ENCODE measurements around the gene AMBRA1. TPM values are rescaled to one million over a fixed set of nuclear protein-coding genes. Genes with fewer than 3 reads are reported as not detected.

Gene AMBRA1
- total RNA-seq, 1 donor from 2014 or later: 29.4 TPM

DNA sequence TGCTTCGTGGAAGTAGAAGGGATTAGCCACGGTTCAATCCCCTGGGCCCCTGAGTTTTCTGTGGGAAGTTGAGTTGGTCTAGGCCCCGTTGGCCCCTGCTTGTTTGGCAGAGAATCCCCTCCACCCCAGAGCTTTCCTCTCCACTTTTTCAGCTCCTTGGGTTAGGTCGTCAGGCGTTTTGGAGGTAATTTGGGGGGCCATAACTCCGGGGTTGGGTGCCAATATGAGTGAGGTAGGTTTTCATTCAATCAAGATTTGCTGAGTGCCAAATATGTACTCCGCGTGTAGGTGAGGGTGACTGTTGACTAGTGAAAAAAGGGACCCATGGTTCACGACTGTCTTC lies 24.1 kb upstream of the AMBRA1 start:
- peaks cover 18% of the 10 kb centered on the region for H3K4me1 ChIP-seq (ENCODE audit: insufficient read depth, low read length)
- H3K4me3 ChIP-seq (ENCODE audit: insufficient read depth, low read depth, low read length): peak overlapping the region; percentile 98
- peaks cover 8% of the 10 kb centered on the region for H4K20me1 ChIP-seq (ENCODE audit: insufficient read depth, low read length)
- Mint-ChIP-seq H3K27ac (ENCODE audit: unreplicated experiment) (peak overlapping the region; percentile 100), H3K27me3 (ENCODE audit: low read depth, unreplicated experiment) (no peaks in the 10 kb centered on the region), H3K36me3 (ENCODE audit: low read depth, unreplicated experiment) (peaks cover 6% of the 10 kb centered on the region), H3K4me1 (ENCODE audit: low read depth, unreplicated experiment) (peaks cover 16% of the 10 kb centered on the region), H3K9me3 (ENCODE audit: unreplicated experiment) (no peaks in the 10 kb centered on the region), H3K4me3 (ENCODE audit: unreplicated experiment) (peak overlapping the region; percentile 97)
- peaks cover 8% of the 10 kb centered on the region for H3K36me3 ChIP-seq (ENCODE audit: insufficient read depth, low read length)
- no peak for DNase-seq (ENCODE audit: low read depth)
- no peak for FAIRE-seq
- H3K27me3 ChIP-seq (ENCODE audit: insufficient read depth, low read length): no peaks in the 10 kb centered on the region
- H3K9me3 ChIP-seq (ENCODE audit: insufficient read depth, low read depth, low read length): no peaks in the 10 kb centered on the region
- H2AFZ ChIP-seq (ENCODE audit: low read depth, low read length): peak overlapping the region; percentile 81
- peak overlapping the region; percentile 94 for H3K4me2 ChIP-seq (ENCODE audit: low read length)
- H3K79me2 ChIP-seq (ENCODE audit: insufficient read depth, low read length): peaks cover 53% of the 10 kb centered on the region
- peak overlapping the region; percentile 99 for H3K27ac ChIP-seq (ENCODE audit: low read depth, low read length)
- TF ChIP-seq, protein P1, sequence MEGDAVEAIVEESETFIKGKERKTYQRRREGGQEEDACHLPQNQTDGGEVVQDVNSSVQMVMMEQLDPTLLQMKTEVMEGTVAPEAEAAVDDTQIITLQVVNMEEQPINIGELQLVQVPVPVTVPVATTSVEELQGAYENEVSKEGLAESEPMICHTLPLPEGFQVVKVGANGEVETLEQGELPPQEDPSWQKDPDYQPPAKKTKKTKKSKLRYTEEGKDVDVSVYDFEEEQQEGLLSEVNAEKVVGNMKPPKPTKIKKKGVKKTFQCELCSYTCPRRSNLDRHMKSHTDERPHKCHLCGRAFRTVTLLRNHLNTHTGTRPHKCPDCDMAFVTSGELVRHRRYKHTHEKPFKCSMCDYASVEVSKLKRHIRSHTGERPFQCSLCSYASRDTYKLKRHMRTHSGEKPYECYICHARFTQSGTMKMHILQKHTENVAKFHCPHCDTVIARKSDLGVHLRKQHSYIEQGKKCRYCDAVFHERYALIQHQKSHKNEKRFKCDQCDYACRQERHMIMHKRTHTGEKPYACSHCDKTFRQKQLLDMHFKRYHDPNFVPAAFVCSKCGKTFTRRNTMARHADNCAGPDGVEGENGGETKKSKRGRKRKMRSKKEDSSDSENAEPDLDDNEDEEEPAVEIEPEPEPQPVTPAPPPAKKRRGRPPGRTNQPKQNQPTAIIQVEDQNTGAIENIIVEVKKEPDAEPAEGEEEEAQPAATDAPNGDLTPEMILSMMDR (IDR thresholded peaks at IDR 0.05; ENCODE audit: insufficient read depth, low read depth, low read length): no peak
- no peak for TF ChIP-seq EZH2 (IDR thresholded peaks at IDR 0.05; ENCODE audit: insufficient read depth, low read length)
- peak overlapping the region; percentile 100 for H3K9ac ChIP-seq (ENCODE audit: low read length)

DNA sequence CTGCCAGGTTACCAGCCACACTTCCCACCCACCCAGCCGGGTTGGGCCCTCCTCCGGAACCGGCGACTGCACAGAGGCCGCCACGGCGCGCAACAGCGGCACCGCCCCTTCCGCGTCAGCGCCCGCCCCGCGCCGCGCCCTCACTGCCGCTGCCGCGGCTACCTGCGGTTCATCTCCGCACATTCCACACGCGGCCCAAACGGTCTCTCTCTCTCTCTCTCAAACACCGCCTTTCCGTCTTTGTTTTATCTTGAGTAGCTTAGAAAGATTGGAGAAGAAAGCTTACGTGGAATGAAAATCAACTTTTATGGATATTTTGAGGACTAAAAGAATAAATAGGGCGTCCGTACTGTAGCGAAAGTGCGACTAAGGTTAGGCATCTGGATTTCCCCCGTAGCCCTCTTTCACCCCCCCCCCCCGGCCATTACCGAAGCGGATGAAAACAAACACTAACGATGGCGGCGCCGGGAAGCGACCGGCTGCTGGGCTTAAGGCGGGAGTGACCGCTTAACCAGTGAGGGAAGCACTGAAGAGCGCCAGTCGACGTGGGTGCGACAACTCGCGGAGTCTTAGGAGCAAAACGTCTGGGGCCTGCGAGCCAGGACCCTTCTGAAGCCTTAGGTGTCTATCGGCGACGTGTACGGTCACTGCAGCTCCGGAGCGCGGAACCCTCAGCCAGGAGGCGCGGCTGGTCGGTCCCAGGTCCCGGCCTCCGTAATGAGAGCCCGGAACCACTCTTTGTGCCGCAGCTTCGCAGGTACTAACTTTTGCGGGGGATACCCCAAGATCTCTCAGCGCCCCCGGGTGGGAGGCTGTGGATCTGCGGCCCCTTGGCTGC lies 23.5 kb upstream of the AMBRA1 start, which contains the start of the genes ATG13 and HARBI1:
TSS of gene ATG13 (plus strand) at position 420 of the 838 bp plus-strand sequence. CDS start 26,739 bp downstream, outside the sequence.
TSS of gene HARBI1 (minus strand) at position 94 of the 838 bp plus-strand sequence. CDS start 990 bp downstream, outside the sequence.
- Histone ChIP-seq H3K79me2 (ENCODE audit: insufficient read depth, low read length) (peaks cover 47% of the 10 kb centered on the region), H2AFZ (ENCODE audit: low read depth, low read length) (peak within 1 kb of the TSS; percentile 81)
- no peaks in the 10 kb centered on the region for H3K9me3 Mint-ChIP-seq (ENCODE audit: unreplicated experiment)

More for the DNA sequence above, 23.5 kb upstream of the AMBRA1 start, which contains the start of the genes ATG13 and HARBI1:
- H3K27ac Mint-ChIP-seq (ENCODE audit: unreplicated experiment): peak within 1 kb of the TSS; percentile 100
- Histone ChIP-seq H3K36me3 (ENCODE audit: insufficient read depth, low read length) (peaks cover 8% of the 10 kb centered on the region), H4K20me1 (ENCODE audit: insufficient read depth, low read length) (peaks cover 8% of the 10 kb centered on the region), H3K9me3 (ENCODE audit: insufficient read depth, low read depth, low read length) (no peaks in the 10 kb centered on the region), H3K9ac (ENCODE audit: low read length) (peak within 1 kb of the TSS; percentile 100), H3K4me1 (ENCODE audit: insufficient read depth, low read length) (peaks cover 18% of the 10 kb centered on the region), H3K27me3 (ENCODE audit: insufficient read depth, low read length) (no peaks in the 10 kb centered on the region), H3K4me2 (ENCODE audit: low read length) (peak within 1 kb of the TSS; percentile 94), H3K27ac (ENCODE audit: low read depth, low read length) (peak within 1 kb of the TSS; percentile 99), H3K4me3 (ENCODE audit: insufficient read depth, low read depth, low read length) (peak within 1 kb of the TSS; percentile 98)
- peaks cover 16% of the 10 kb centered on the region for H3K4me1 Mint-ChIP-seq (ENCODE audit: low read depth, unreplicated experiment)
- FAIRE-seq (no peak), DNase-seq (ENCODE audit: low read depth) (peak; percentile 86)
- no peaks in the 10 kb centered on the region for H3K27me3 Mint-ChIP-seq (ENCODE audit: low read depth, unreplicated experiment)
- peak within 1 kb of the TSS; percentile 97 for H3K4me3 Mint-ChIP-seq (ENCODE audit: unreplicated experiment)
- H3K36me3 Mint-ChIP-seq (ENCODE audit: low read depth, unreplicated experiment): peaks cover 3% of the 10 kb centered on the region
- TF ChIP-seq EZH2 (IDR thresholded peaks at IDR 0.05; ENCODE audit: insufficient read depth, low read length): no peak
- TF ChIP-seq, protein P1 (IDR thresholded peaks at IDR 0.05; ENCODE audit: insufficient read depth, low read depth, low read length): peak; percentile 63
